K562 (cell line): ENCODE results near the gene WBP1. TPM values are rescaled to one million over a fixed set of nuclear protein-coding genes. Genes with fewer than 3 reads are reported as not detected.

Experiments used
- ATAC-seq: fragments of 200-7000 bp; cut with Tn5 transposase; 3 replicates; pipeline ENCODE4 v1.9.1; 2020; ENCODE audit warnings: moderate library complexity
- BruUV-seq: library from RNA; stranded (reverse); fragments of 400-500 nt; replicated peaks from 2 replicates; lab custom pipeline; 2021; lab: Mats Ljungman, UMichigan
- CTCF ChIA-PET: fragments of 300-600 bp; formaldehyde crosslinking; extraction: SDS; loops from one replicate; lab custom pipeline; 2021; ENCODE audit warnings: low intra/inter-chr PET ratio; lab: Yijun Ruan, JAX
- POLR2A ChIA-PET: fragments of 300-600, 350-650 bp; sonication (Branson Sonifier 250); formaldehyde crosslinking; extraction: SDS; loops from one replicate; lab custom pipeline; 2021; ENCODE audit warnings: antibody characterized with exemption, inconsistent platforms; lab: Yijun Ruan, JAX
- DNase-seq, 4 experiments: peaks; one replicate each; pipeline versions ENCODE4 v3.0.0 to v3.0.0-alpha.2; 2011 to 2018; ENCODE audit warnings: low spot score in 3 of 4, mixed read lengths in 3 of 4; ENCODE audit errors: extremely low read depth in 1 of 4
- FAIRE-seq: peaks from 2 replicates; lab custom pipeline; 2011; peaks lifted over from hg19 to GRCh38; lab: Jason Lieb, UNC
- H2AFZ ChIP-seq: 2 replicates; pipeline ENCODE4 v1.6.0; 2011; ENCODE audit warnings: low read depth, low read length, control low read depth, inconsistent platforms
- H3K27ac ChIP-seq: fragments of 200-600 bp; 3 replicates; pipeline ENCODE4 v1.8.0; 2011; ENCODE audit warnings: low read depth, mild to moderate bottlenecking, control low read depth, inconsistent platforms, low read length, moderate library complexity, mixed read lengths; ENCODE audit errors: extremely low read depth
- H3K27me3 ChIP-seq, 2 experiments: fragments of 300-600 bp in 1 of 2; 2 replicates in 1 of 2; 3 replicates in 1 of 2; pipeline versions ENCODE4 v1.6.0 to v1.8.0; 2011; ENCODE audit warnings: inconsistent platforms in 2 of 2, low read length in 2 of 2, mild to moderate bottlenecking in 1 of 2, mixed read lengths in 1 of 2, moderate library complexity in 1 of 2; ENCODE audit not compliant: control insufficient read depth in 2 of 2, insufficient read depth in 2 of 2
- H3K36me3 ChIP-seq: fragments of 300-600 bp; 3 replicates; pipeline ENCODE4 v1.8.0; 2011; ENCODE audit warnings: mild to moderate bottlenecking, low read length, inconsistent platforms; ENCODE audit not compliant: control insufficient read depth, insufficient read depth
- H3K4me1 ChIP-seq, 2 experiments: fragments of 200-600 bp in 1 of 2; replicated peaks in 1 of 2; 2 replicates in 1 of 2; 3 replicates in 1 of 2; pipeline versions ENCODE4 v1.5.1 to v1.8.0; 2011; ENCODE audit warnings: inconsistent platforms in 2 of 2, low read length in 2 of 2, mild to moderate bottlenecking in 1 of 2, mixed read lengths in 1 of 2, moderate library complexity in 1 of 2; ENCODE audit not compliant: control insufficient read depth in 2 of 2, insufficient read depth in 2 of 2
- H3K4me2 ChIP-seq: 2 replicates; pipeline ENCODE4 v1.6.1; 2011; ENCODE audit warnings: low read length, control low read depth, inconsistent platforms, mixed read lengths; ENCODE audit not compliant: insufficient read depth
- H3K4me3 ChIP-seq: fragments of 200-600 bp; sonication (generic), shearing (Covaris generic); 2 replicates; pipeline ENCODE4 v1.5.1; 2016; ENCODE audit warnings: control low read depth, inconsistent platforms
- H3K79me2 ChIP-seq: fragments of 200-600 bp; 3 replicates; pipeline ENCODE4 v1.8.0; 2011; ENCODE audit warnings: low read length, inconsistent platforms; ENCODE audit not compliant: control insufficient read depth, insufficient read depth
- H3K9ac ChIP-seq, 2 experiments: 2 replicates each; pipeline versions ENCODE4 v1.6.0 to v1.6.1; 2011; ENCODE audit warnings: low read depth in 2 of 2, low read length in 2 of 2, control low read depth in 1 of 2, inconsistent platforms in 1 of 2, mild to moderate bottlenecking in 1 of 2, mixed read lengths in 1 of 2; ENCODE audit not compliant: insufficient read depth in 1 of 2
- H3K9me1 ChIP-seq: one replicate; pipeline ENCODE4 v1.6.0; 2011; ENCODE audit warnings: inconsistent platforms, mild to moderate bottlenecking, low read length, moderate library complexity; ENCODE audit not compliant: control insufficient read depth, insufficient read depth
- H3K9me3 ChIP-seq: replicated peaks from 2 replicates; pipeline ENCODE4 v1.5.1; 2011; ENCODE audit warnings: low read depth, low read length, inconsistent platforms; ENCODE audit not compliant: control insufficient read depth, insufficient read depth
- H4K20me1 ChIP-seq: replicated peaks from 2 replicates; pipeline ENCODE4 v1.6.1; 2011; ENCODE audit warnings: low read length, inconsistent platforms, mixed read lengths; ENCODE audit not compliant: control insufficient read depth, insufficient read depth
- BMI1 ChIP-seq: fragments of 150-350 bp; IDR thresholded peaks from 2 replicates; pipeline ENCODE4 v1.6.1; 2014; ENCODE audit warnings: low read length
- BRD9 ChIP-seq: fragments of 450-650 bp; IDR thresholded peaks from 2 replicates; pipeline ENCODE4 v1.6.1; 2018; ENCODE audit warnings: low read depth; ENCODE audit not compliant: partially characterized antibody
- CBFA2T2 ChIP-seq: fragments of 450-650 bp; conservative IDR thresholded peaks from 2 replicates; pipeline ENCODE4 v1.6.1; 2017; ENCODE audit warnings: mild to moderate bottlenecking
- EP400 ChIP-seq: fragments of 450-650 bp; IDR thresholded peaks from 2 replicates; pipeline ENCODE4 v1.6.1; 2017; ENCODE audit warnings: antibody characterized with exemption, mild to moderate bottlenecking, moderate library complexity
- HDAC6 ChIP-seq: IDR thresholded peaks from 2 replicates; pipeline ENCODE4 v1.6.1; 2012; ENCODE audit warnings: low read depth, mild to moderate bottlenecking, control low read depth, inconsistent platforms, low read length, moderate library complexity
- RFX5 ChIP-seq: IDR thresholded peaks from 2 replicates; pipeline ENCODE4 v1.6.1; 2011; ENCODE audit warnings: low read depth, mild to moderate bottlenecking, improper control_type of control experiment, low read length
- SMARCA4 ChIP-seq: fragments of 450-650 bp; IDR thresholded peaks from 2 replicates; pipeline ENCODE4 v1.6.1; 2016
- ZNF436 ChIP-seq: fragments of 250-450, 450-650 bp; sonication (Bioruptor Pico); formaldehyde crosslinking; IDR thresholded peaks from 2 replicates; pipeline ENCODE4 v1.7.0; 2020; ENCODE audit warnings: mild to moderate bottlenecking
- WGBS: fragments of 100-300 bp; shearing (Covaris generic); methylation state at CpG from one replicate; pipeline ENCODE4 v1.1.6; 2016; ENCODE audit warnings: low coverage, mixed read lengths; ENCODE audit not compliant: insufficient coverage; ENCODE audit errors: missing lambda C conversion rate; 5-methylcytosine and 5-hydroxymethylcytosine counted together
- in situ Hi-C: fragments of 300-500 bp; cut with MboI; formaldehyde crosslinking; loops from 4 replicates; pipeline ENCODE4 v1.15.0; 2018; ENCODE audit warnings: inconsistent platforms, mixed read lengths
- intact Hi-C: fragments of 100-400 bp; cut with micrococcal nuclease; formaldehyde crosslinking; loops from 2 replicates; pipeline ENCODE4 v1.14.2; 2022
- polyA plus RNA-seq, 8 experiments: library from polyadenylated mRNA; depleted of rRNA in 4 of 8; stranded (reverse) in 5 of 8; unstranded in 3 of 8; fragments of >200 nt; fragmentation: Nextera tagmentation in 2 of 8; fragmentation: Illumina TruSeq in 1 of 8; extraction: Ambion mirVana in 2 of 8; extraction: Trizol in 1 of 8; gene quantifications; 2 replicates each; pipeline versions ENCODE4 v1.2.1 to v1.2.3, GENCODE V29; 2011 to 2014; ENCODE audit warnings: inconsistent platforms in 1 of 8, missing spikeins in 1 of 8
- total RNA-seq, 7 experiments: library from RNA; depleted of rRNA in 6 of 7; stranded (reverse); fragments of >200 nt in 6 of 7; fragmentation: Illumina TruSeq in 2 of 7; extraction: Trizol in 2 of 7; gene quantifications; 2 replicates each; pipeline versions ENCODE4 v1.2.1 to v1.2.3, GENCODE V29; 2011 to 2021; ENCODE audit warnings: low replicate concordance in 1 of 7
- TF ChIP-seq, protein P1 (sequence below), 3 experiments: fragments of 200-800 bp in 1 of 3; sonication (Bioruptor generic) in 1 of 3; sonication (generic) in 1 of 3; formaldehyde crosslinking in 1 of 3; IDR thresholded peaks; 2 replicates each; pipeline versions ENCODE4 v1.6.1 to v1.8.0; 2016 to 2022; ENCODE audit warnings: mild to moderate bottlenecking in 2 of 3, missing compliant biosample characterization in 2 of 3, missing genetic modification characterization in 2 of 3, missing genetic modification reagents in 1 of 3
- TF ChIP-seq, protein P2 (sequence below): IDR thresholded peaks from 3 replicates; pipeline ENCODE4 v1.6.1; 2011; ENCODE audit warnings: borderline replicate concordance, mild to moderate bottlenecking, moderate library complexity; ENCODE audit not compliant: insufficient read length; ENCODE audit errors: extremely low read depth
- TF ChIP-seq, protein P3 (sequence below): fragments of 250-450 bp; sonication (Bioruptor Pico); IDR thresholded peaks from 2 replicates; pipeline ENCODE4 v1.5.0; 2020; ENCODE audit warnings: mild to moderate bottlenecking

Gene WBP1
- total and polyA plus RNA-seq, 9 of the 15 experiments (the other 6 are each of a cell fraction or from before 2014, with no cell fraction given) = 1.9 to 27.7 (median 14.2) TPM

GRCh38 chr2:74414881-74415761 is 43.1 kb upstream of the WBP1 start:
- no TSS peak for BruUV-seq
- peak overlapping the region; percentile 28; the same call in 1 of the 2 replicates for H2AFZ ChIP-seq
- H3K9ac ChIP-seq = peak overlapping the region in 1 of 2 experiments; percentile 67; a peak in 1 of 4 replicates
- TF ChIP-seq, protein P1, sequence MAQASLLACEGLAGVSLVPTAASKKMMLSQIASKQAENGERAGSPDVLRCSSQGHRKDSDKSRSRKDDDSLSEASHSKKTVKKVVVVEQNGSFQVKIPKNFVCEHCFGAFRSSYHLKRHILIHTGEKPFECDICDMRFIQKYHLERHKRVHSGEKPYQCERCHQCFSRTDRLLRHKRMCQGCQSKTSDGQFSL (CRISPR knock-in tag; IDR thresholded peaks at IDR 0.05) = no peak
- TF ChIP-seq, protein P1 (tag; IDR thresholded peaks at IDR 0.05) = no peak
- TF ChIP-seq SMARCA4 (no peak), CBFA2T2 (no peak), RFX5 (no peak), EP400 (no peak), BRD9 (no peak), HDAC6 (no peak), ZNF436 (no peak), BMI1 (no peak)
- TF ChIP-seq, protein P2, sequence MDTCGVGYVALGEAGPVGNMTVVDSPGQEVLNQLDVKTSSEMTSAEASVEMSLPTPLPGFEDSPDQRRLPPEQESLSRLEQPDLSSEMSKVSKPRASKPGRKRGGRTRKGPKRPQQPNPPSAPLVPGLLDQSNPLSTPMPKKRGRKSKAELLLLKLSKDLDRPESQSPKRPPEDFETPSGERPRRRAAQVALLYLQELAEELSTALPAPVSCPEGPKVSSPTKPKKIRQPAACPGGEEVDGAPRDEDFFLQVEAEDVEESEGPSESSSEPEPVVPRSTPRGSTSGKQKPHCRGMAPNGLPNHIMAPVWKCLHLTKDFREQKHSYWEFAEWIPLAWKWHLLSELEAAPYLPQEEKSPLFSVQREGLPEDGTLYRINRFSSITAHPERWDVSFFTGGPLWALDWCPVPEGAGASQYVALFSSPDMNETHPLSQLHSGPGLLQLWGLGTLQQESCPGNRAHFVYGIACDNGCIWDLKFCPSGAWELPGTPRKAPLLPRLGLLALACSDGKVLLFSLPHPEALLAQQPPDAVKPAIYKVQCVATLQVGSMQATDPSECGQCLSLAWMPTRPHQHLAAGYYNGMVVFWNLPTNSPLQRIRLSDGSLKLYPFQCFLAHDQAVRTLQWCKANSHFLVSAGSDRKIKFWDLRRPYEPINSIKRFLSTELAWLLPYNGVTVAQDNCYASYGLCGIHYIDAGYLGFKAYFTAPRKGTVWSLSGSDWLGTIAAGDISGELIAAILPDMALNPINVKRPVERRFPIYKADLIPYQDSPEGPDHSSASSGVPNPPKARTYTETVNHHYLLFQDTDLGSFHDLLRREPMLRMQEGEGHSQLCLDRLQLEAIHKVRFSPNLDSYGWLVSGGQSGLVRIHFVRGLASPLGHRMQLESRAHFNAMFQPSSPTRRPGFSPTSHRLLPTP = no peak
- TF ChIP-seq, protein P3, sequence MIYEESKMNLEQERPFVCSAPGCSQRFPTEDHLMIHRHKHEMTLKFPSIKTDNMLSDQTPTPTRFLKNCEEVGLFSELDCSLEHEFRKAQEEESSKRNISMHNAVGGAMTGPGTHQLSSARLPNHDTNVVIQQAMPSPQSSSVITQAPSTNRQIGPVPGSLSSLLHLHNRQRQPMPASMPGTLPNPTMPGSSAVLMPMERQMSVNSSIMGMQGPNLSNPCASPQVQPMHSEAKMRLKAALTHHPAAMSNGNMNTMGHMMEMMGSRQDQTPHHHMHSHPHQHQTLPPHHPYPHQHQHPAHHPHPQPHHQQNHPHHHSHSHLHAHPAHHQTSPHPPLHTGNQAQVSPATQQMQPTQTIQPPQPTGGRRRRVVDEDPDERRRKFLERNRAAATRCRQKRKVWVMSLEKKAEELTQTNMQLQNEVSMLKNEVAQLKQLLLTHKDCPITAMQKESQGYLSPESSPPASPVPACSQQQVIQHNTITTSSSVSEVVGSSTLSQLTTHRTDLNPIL (CRISPR knock-in tag) = no peak

More at GRCh38 chr2:74414881-74415761, 43.1 kb upstream of the WBP1 start:
- H3K79me2 ChIP-seq = no peaks in the 10 kb centered on the region
- no peaks in the 10 kb centered on the region for H3K9me3 ChIP-seq
- in situ Hi-C loops = no loop called here
- H4K20me1 ChIP-seq = no peaks in the 10 kb centered on the region
- ChIA-PET CTCF (no interaction called here), POLR2A (no interaction called here)
- DNase-seq (no peak), ATAC-seq (no peak), FAIRE-seq (no peak)
- H3K4me2 ChIP-seq = no peak overlapping the region
- WGBS = 40% methylated on average over 48 of the region's 66 CpGs
- peaks cover 0 to 30% of the 10 kb centered on the region in 2 experiments; a peak in 3 of 5 replicates for H3K4me1 ChIP-seq
- intact Hi-C loops = no loop called here
- H3K36me3 ChIP-seq = no peaks in the 10 kb centered on the region
- peaks cover 3 to 22% of the 10 kb centered on the region in 2 experiments; a peak in 4 of 5 replicates for H3K27me3 ChIP-seq
- H3K27ac ChIP-seq = no peak overlapping the region
- H3K9me1 ChIP-seq = no peaks in the 10 kb centered on the region
- H3K4me3 ChIP-seq = no peak overlapping the region
